HL-60 (cell line): Measurements from ENCODE around the gene SOWAHA.

Experiments
- DNase-seq, 2 experiments: peaks; one replicate each; pipeline ENCODE4 v3.0.0-alpha.2; 2010 to 2020; ENCODE audit warnings: low read depth in 1 of 2, low spot score in 1 of 2
- H3K27ac ChIP-seq: fragments of 250-450 bp; sonication (Bioruptor Pico); replicated peaks from 2 replicates; pipeline ENCODE4 v1.5.1; 2020; ENCODE audit warnings: mild to moderate bottlenecking, moderate library complexity
- H3K27me3 ChIP-seq: fragments of 250-450 bp; sonication (Bioruptor Pico); 2 replicates; pipeline ENCODE4 v1.5.1; 2021; ENCODE audit warnings: mild to moderate bottlenecking, moderate library complexity; ENCODE audit not compliant: insufficient read depth, poor library complexity, severe bottlenecking
- H3K4me3 ChIP-seq: replicated peaks from 2 replicates; pipeline ENCODE4 v1.5.1; 2011; ENCODE audit warnings: mild to moderate bottlenecking, control low read depth, low read length; ENCODE audit not compliant: insufficient read depth
- CTCF ChIP-seq: IDR thresholded peaks from one replicate; pipeline ENCODE4 v1.5.1; 2011; ENCODE audit warnings: low read length, control low read depth, inconsistent platforms; ENCODE audit not compliant: insufficient read depth
- GABPA ChIP-seq: IDR thresholded peaks from 2 replicates; pipeline ENCODE4 v1.6.1; 2012; ENCODE audit warnings: low read depth
- POLR2AphosphoS5 ChIP-seq: IDR thresholded peaks from 2 replicates; pipeline ENCODE4 v1.6.1; 2012; ENCODE audit warnings: low read depth
- REST ChIP-seq: IDR thresholded peaks from 2 replicates; pipeline ENCODE4 v1.6.1; 2012; ENCODE audit warnings: low read depth; ENCODE audit not compliant: insufficient replicate concordance
- SPI1 ChIP-seq: IDR thresholded peaks from 2 replicates; pipeline ENCODE4 v1.6.1; 2012; ENCODE audit warnings: low read depth, mild to moderate bottlenecking, borderline replicate concordance

Gene SOWAHA

GRCh38 chr5:132773601-132774355, 39.3 kb upstream of the SOWAHA start:
- peak in 1 of 2 experiments; percentile 32 for DNase-seq
- Histone ChIP-seq H3K27me3 (no peaks in the 10 kb centered on the region), H3K27ac (no peak overlapping the region), H3K4me3 (no peak overlapping the region)
- no peak for TF ChIP-seq REST
- no peak for TF ChIP-seq POLR2AphosphoS5
- no peak for TF ChIP-seq CTCF
- TF ChIP-seq SPI1 = no peak
- no peak for TF ChIP-seq GABPA

GRCh38 chr5:132774406-132774805, 38.7 kb upstream of the SOWAHA start:
- Histone ChIP-seq H3K4me3 (no peak overlapping the region), H3K27ac (no peak overlapping the region), H3K27me3 (no peaks in the 10 kb centered on the region)
- TF ChIP-seq REST (no peak), CTCF (no peak), POLR2AphosphoS5 (no peak), GABPA (no peak), SPI1 (no peak)
- DNase-seq = no peak

- no peak overlapping the region for H3K4me3 ChIP-seq
- DNase-seq = no peak
- TF ChIP-seq CTCF (no peak), POLR2AphosphoS5 (no peak), SPI1 (no peak), GABPA (no peak), REST (no peak)
- no peaks in the 10 kb centered on the region for H3K27me3 ChIP-seq
- H3K27ac ChIP-seq = no peak overlapping the region
These were observed 38.2 kb upstream of the SOWAHA start for GRCh38 chr5:132774896-132775295.
